ENCODE results near the gene HNRNPF. TPM values are rescaled to one million over a fixed set of nuclear protein-coding genes. Genes with fewer than 3 reads are reported as not detected.
A peak's percentile ranks its signal among the peaks of the same experiment; 100 is the strongest.

HNRNPF gene
- polyA plus RNA-seq, 2 of the 4 experiments (the other 2 are of a cell fraction), result 228 to 271 TPM

GRCh38 chr10:43392748-43393147, 16.2 kb downstream of the HNRNPF start:
- CTCF ChIA-PET, result interaction anchor here (1.3 kb wide), 1 partner anchor 10 kb away, joined by 3 read pairs; no protein-coding TSS in a partner anchor
- H3K27ac ChIP-seq, result no peak overlapping the region
- POLR2A ChIA-PET, result no interaction called here

GRCh38 chr10:43391496-43391895, 17.5 kb downstream of the HNRNPF start:
- TF ChIP-seq TP53 (CRISPR knock-in tag; IDR thresholded peaks at IDR 0.05) (no peak), HES2 (IDR thresholded peaks at IDR 0.05) (no peak), HMGXB4 (CRISPR knock-in tag; IDR thresholded peaks at IDR 0.05; ENCODE audit: borderline replicate concordance) (no peak), HOXB13 (CRISPR knock-in tag; IDR thresholded peaks at IDR 0.05; ENCODE audit: low read depth) (no peak), NPAS2 (CRISPR knock-in tag; IDR thresholded peaks at IDR 0.05; ENCODE audit: borderline replicate concordance) (no peak)
- Histone ChIP-seq H3K27ac (no peak overlapping the region), H3K9me3 (no peaks in the 10 kb centered on the region), H3K4me1 (peaks cover 39% of the 10 kb centered on the region), H3K4me2 (no peak overlapping the region), H3K4me3 (no peak overlapping the region)
- FAIRE-seq (no peak), DNase-seq (ENCODE audit: low read depth in 1 of 2, low spot score in 1 of 2) (no peak), ATAC-seq (no peak)
- POLR2A ChIA-PET, result interaction anchor here (0.8 kb wide), 1 partner anchor 16 kb away, joined by 4 read pairs; no protein-coding TSS in a partner anchor
- CTCF ChIA-PET, result interaction anchor here (0.6 to 2.0 kb wide), 10 partner anchors 10 to 163 kb away, joined by 3 to 12 read pairs (median 4); partner anchors contain the start of gene FXYD4
- WGBS (ENCODE audit: missing lambda C conversion rate), result 92% methylated on average over 6 of the region's 6 CpGs

More at GRCh38 chr10:43392748-43393147, 16.2 kb downstream of the HNRNPF start:
- H3K9me3 ChIP-seq, result no peaks in the 10 kb centered on the region
- peaks cover 40% of the 10 kb centered on the region for H3K4me1 ChIP-seq
- FAIRE-seq, result no peak
- no peak overlapping the region for H3K4me2 ChIP-seq
- no peak for TF ChIP-seq POLR2A (IDR thresholded peaks at IDR 0.05; ENCODE audit: low read length)
- TF ChIP-seq HES2 (IDR thresholded peaks at IDR 0.05), result no peak
- TF ChIP-seq KDM1A (IDR thresholded peaks at IDR 0.05; ENCODE audit: low read depth), result no peak
- TF ChIP-seq HOXB13 (CRISPR knock-in tag; IDR thresholded peaks at IDR 0.05; ENCODE audit: low read depth), result no peak
- TF ChIP-seq ZSCAN20 (CRISPR knock-in tag; IDR thresholded peaks at IDR 0.05), result no peak
- no peak for TF ChIP-seq SREBF2 (IDR thresholded peaks at IDR 0.05)
- no peak for TF ChIP-seq MAFK (IDR thresholded peaks at IDR 0.05; ENCODE audit: partially characterized antibody)
- no peak for TF ChIP-seq SMC3 (IDR thresholded peaks at IDR 0.05)
- TF ChIP-seq FOXS1 (CRISPR knock-in tag; IDR thresholded peaks at IDR 0.05), result no peak
- no peak for TF ChIP-seq PBX3 (IDR thresholded peaks at IDR 0.05)
- no peak for TF ChIP-seq TP53 (CRISPR knock-in tag; IDR thresholded peaks at IDR 0.05)
- no peak for TF ChIP-seq CHD4 (IDR thresholded peaks at IDR 0.05; ENCODE audit: borderline replicate concordance)
- no peak for TF ChIP-seq FOSL2 (IDR thresholded peaks at IDR 0.05)
- no peak for TF ChIP-seq FOSL2 (CRISPR knock-in tag; IDR thresholded peaks at IDR 0.05)
- no peak for DNase-seq (ENCODE audit: low read depth in 1 of 2, low spot score in 1 of 2)
- 88% methylated on average over 3 of the region's 3 CpGs for WGBS (ENCODE audit: missing lambda C conversion rate)
- no peak for ATAC-seq
- H3K4me3 ChIP-seq, result no peak overlapping the region

GRCh38 chr10:43390759-43391158, 18.2 kb downstream of the HNRNPF start:
- ChIA-PET CTCF (interaction anchor here (0.6 to 2.0 kb wide), 15 partner anchors 9 to 84 kb away, joined by 3 to 12 read pairs (median 3); partner anchors contain the start of gene FXYD4), POLR2A (interaction anchor here (0.7 kb wide), 1 partner anchor 19 kb away, joined by 4 read pairs; the partner anchor contains the start of gene HNRNPF)
- DNase-seq (ENCODE audit: low read depth in 1 of 2, low spot score in 1 of 2), result peak in 1 of 2 experiments; percentile 73
- TF ChIP-seq SMC3 (IDR thresholded peaks at IDR 0.05) (peak; percentile 32), CTCF (IDR thresholded peaks at IDR 0.05) (peak; percentile 46), TFCP2L1 (CRISPR knock-in tag; IDR thresholded peaks at IDR 0.05) (no peak), RAD21 (conservative IDR thresholded peaks at IDR 0.05 in 1 of 2, IDR thresholded peaks at IDR 0.05 in 1 of 2) (peak; percentile 56 to 64), CEBPB (IDR thresholded peaks at IDR 0.05) (peak in 1 of 2 experiments; percentile 48; a peak in 1 of 4 replicates)
- no peak for FAIRE-seq
- H3K4me3 ChIP-seq, result no peak overlapping the region
- H3K4me1 ChIP-seq, result peaks cover 38% of the 10 kb centered on the region
- H3K4me2 ChIP-seq, result no peak overlapping the region
- peak; percentile 82 to 87 for ATAC-seq
- WGBS (ENCODE audit: missing lambda C conversion rate), result 71% methylated on average over 7 of the region's 7 CpGs
- no peak overlapping the region for H3K27ac ChIP-seq
- H3K9me3 ChIP-seq, result no peaks in the 10 kb centered on the region

All from A549 (cell line).